Middle frontal gyrus (tissue), 1 donor: ENCODE results near the gene FBXO44.
A peak's percentile ranks its signal among the peaks of the same experiment; 100 is the strongest.

Source experiments
- DNase-seq: peaks from one replicate; pipeline ENCODE4 v3.0.0-alpha.2; 2015; ENCODE audit warnings: low spot score; ENCODE audit errors: extremely low spot score

The FBXO44 gene

GRCh38 chr1:11657654-11658053 is 3.0 kb downstream of the FBXO44 start:
- no peak for DNase-seq

GRCh38 chr1:11658542-11658941 is 3.9 kb downstream of the FBXO44 start:
- no peak for DNase-seq

DNA sequence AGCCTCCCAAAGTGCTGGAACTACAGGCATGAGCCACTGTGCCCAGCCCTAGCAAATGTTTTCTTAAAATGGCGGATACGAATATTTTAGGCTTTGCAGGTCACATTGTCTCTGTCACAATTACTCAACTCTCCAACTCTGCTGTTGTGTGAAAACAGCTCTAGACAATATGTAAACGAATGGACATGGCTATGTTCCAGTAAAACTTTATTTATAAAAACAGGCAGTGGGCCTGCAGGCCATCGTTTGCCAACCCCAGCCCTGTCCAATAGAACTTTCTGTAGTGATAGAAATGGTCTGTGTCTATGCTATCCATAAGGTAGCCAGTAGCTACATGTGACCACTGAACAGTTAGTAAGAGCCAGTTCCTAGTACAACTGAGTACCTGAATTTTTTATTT is 5.1 kb downstream of the FBXO44 start:
- no peak for DNase-seq

DNA sequence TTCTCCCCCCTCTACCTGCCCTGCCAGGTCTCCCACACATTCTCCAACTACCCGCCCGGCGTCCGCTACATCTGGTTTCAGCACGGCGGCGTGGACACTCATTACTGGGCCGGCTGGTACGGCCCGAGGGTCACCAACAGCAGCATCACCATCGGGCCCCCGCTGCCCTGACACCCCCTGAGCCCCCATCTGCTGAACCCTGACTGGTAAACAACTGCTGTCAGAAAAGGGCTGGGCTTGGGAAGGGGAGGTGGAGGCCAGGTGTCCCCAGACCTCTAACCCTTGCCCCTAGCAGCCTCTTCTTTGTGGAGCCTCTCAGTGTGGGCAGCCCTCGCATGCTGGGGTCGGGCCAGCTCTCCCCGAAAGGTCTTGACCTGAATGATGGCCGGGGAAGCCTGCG is 6.4 kb downstream of the FBXO44 start:
- no peak for DNase-seq

DNA sequence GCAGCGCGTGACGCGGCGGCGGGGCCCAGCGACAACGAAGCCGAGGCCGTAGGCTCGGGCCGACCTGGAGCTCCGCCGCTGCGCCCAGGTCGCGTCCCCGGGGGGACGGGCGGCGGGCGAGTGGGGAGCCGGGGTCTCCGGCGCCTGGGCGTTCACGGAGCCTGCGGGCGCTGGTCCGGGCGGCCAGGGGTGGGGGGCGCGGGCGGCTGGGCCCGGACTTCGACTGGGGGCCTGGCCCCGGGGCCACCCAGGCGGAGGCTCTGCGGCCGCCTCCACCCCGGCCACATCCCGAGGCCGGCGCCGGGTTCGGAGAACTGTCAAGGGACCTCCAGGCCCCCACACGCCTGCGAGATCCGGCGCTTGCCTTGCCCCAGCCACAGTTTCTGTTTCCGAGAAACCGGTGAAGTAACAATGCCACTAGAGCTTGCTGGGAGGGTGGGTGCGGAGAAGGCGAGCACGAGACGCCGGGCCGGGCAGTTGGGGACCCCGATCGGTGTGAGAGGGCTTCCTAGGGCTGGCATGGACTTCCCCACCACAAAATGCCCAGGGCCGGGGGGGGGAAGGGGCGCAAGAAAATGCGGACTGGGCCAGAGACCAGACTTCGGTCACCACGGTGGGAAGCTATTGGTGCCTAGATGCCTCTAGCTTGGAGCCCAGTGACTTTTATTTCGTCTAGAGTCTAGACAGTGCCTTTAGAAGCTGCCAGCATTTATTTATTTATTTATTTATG is 9.8 kb downstream of the FBXO44 start:
- no peak for DNase-seq

DNA sequence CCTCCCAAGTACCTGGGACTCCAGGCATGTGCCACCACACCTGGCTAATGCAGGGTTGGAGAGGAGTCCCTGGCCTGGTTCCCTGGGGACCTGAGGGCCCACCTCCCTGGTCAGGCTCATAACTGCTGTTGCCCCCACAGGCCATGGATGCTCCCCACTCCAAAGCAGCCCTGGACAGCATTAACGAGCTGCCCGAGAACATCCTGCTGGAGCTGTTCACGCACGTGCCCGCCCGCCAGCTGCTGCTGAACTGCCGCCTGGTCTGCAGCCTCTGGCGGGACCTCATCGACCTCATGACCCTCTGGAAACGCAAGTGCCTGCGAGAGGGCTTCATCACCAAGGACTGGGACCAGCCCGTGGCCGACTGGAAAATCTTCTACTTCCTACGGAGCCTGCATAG is 13.8 kb downstream of the FBXO44 start:
- DNase-seq, result no peak

GRCh38 chr1:11670747-11671146 is 16.1 kb downstream of the FBXO44 start:
- no peak for DNase-seq

GRCh38 chr1:11671205-11671543 is 16.5 kb downstream of the FBXO44 start:
- DNase-seq, result no peak

GRCh38 chr1:11671544-11672286 is 17.0 kb downstream of the FBXO44 start:
- no peak for DNase-seq

- no peak for DNase-seq
These were observed 18.6 kb downstream of the FBXO44 start for GRCh38 chr1:11673089-11673769.

- DNase-seq, result no peak
These were observed 19.8 kb downstream of the FBXO44 start for GRCh38 chr1:11674488-11674887.

- DNase-seq, result no peak
These were observed 20.6 kb downstream of the FBXO44 start for GRCh38 chr1:11675325-11675724.

DNA sequence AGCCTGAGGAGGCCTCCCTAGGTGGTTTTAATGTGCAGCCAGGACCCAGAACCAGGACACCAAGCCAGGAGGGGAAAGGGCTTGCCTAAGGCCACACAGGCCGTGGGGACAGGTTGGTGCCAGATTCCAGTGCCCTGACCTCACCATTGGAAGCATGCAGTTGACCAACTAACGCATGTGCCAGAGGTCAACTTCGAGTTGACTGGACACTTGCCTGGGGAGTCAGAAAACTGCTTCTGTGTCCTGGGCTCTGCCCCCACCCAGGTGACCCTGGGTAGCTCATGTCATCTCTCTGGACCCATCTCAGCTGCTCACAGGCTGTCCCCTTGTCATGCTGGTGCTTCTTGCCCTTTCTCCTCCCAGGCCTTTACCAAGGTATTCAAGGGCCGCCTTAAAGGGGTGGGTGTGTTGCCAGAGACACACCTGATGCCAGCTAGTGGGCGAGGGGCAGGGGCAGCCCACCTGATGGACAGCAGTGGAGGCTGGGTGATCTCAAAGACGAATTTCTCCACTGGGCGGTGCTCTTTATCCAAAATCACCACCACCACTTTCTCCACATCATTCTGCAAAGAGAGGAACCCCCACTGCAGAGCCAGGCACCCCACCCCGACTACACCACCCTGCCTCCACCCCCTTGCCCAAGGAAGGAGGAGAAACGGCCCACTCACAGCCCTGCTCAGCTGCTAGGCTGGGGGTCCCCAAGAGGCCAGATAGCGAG is 21.9 kb downstream of the FBXO44 start:
- no peak for DNase-seq

GRCh38 chr1:11678442-11678841 is 23.8 kb downstream of the FBXO44 start:
- DNase-seq, result no peak

GRCh38 chr1:11680270-11681070 is 25.8 kb downstream of the FBXO44 start:
- DNase-seq, result no peak

DNA sequence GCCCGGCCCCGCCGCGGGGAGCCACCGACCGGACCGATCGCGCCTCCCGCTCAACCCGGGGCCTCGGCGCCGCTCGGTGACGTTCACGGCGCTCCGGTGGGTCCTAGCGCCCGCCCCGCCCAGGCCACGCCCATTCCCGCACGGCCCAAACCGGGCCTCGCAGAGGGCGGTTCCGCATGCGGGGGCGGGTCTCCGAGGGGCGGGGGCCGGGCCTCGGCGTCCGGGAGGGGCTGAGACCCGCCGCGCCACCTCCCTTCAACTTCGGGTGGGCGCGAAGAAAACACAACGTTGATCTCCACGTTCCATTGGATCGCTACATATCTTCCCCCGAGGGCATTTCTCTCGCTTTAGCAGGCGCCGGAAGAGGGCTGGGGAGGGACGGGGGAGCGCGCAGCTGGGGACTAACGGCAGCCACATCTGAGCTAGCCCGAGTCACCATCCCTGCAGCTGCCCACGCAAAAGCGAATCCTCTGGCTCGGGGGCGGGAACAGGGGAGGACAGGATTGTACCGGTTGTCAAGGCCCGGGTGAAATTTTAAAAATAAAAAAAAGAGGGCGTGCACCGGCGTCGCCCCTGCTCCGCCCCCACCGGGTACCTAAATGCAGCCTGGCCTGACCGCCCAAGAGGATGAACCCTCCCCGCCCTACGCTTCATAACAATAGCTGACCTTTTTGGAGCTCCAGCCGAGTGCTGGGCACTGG is 26.5 kb downstream of the FBXO44 start, which contains the start of gene MAD2L2:
Gene MAD2L2, minus strand, starts transcription at position 78 of the 701 bp plus-strand sequence. CDS start 547 bp downstream, outside the sequence.
- peak; percentile 63 for DNase-seq

GRCh38 chr1:11682287-11682771 is 27.7 kb downstream of the FBXO44 start:
- no peak for DNase-seq

DNA sequence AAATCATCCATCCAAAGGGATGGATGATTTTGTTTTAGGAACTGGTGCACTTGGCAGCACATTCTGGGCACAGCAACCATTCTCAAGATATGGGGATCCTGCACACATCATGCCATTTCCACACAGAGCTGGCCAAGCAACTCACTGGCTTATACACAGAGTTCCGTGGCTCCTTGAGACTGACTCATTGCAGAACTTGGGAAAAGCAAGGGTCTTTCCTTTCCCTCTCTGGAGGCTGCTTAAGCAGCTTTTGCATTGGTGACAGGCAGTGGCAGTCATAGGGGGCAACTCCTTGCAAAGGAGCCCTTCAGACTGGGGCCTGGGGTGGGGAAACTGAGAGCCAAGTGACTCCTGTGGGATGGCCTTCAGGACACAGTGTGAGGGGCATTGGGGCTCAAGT is 28.1 kb downstream of the FBXO44 start:
- no peak for DNase-seq

- DNase-seq, result no peak
These were observed 29.4 kb downstream of the FBXO44 start for GRCh38 chr1:11684070-11684469.

DNA sequence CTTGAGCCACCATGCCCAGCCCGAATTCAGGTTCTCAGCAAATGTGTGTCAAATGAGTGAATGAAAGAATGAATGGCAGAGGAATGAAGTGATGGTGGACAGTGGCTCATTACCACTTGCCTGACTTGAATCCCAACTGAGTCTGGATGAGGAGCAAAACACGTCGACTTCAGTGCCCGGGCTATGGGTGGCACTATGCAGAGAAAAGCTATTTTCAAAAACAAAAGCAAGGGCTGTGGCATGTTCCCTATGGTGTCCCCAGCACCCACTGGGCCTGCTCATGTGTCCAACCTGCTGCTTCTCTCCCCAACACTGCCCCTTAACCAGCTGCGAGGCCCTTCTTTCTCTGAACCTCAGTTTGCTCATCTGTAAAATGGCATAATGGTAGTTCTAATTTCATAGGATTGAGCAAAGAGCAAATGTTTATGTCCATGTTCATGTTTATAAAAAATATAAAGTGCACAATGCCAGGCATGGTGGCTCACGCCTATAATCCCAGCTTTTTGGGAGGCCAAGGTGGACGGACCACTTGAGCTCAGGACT is 30.6 kb downstream of the FBXO44 start:
- no peak for DNase-seq
